NB4 (cell line): ENCODE measurements around the gene ERCC3.

Source experiments
- CTCF ChIP-seq: IDR thresholded peaks from one replicate; pipeline ENCODE4 v1.5.1; 2012; ENCODE audit warnings: low read depth, low read length
- MYC ChIP-seq: IDR thresholded peaks from 2 replicates; pipeline ENCODE4 v1.6.1; 2011; ENCODE audit warnings: low read depth, low read length
- POLR2A ChIP-seq: IDR thresholded peaks from 2 replicates; pipeline ENCODE4 v1.6.1; 2011; ENCODE audit warnings: mild to moderate bottlenecking; ENCODE audit not compliant: insufficient read length; ENCODE audit errors: extremely low read depth

GRCh38 chr2:127288274-127288673 lies 5.7 kb downstream of the ERCC3 start:
- TF ChIP-seq CTCF (no peak), POLR2A (no peak), MYC (no peak)
